Renal cortical epithelial cell (primary cell): Measurements from ENCODE around the gene ACP5. TPM values are rescaled to one million over a fixed set of nuclear protein-coding genes. Genes with fewer than 3 reads are reported as not detected.
"Not testable (repeated sequence)": the region's sequence is repeated elsewhere in the genome, so short reads cannot be mapped to it uniquely, and the experiment has no call there.

Experiments used
- DNase-seq: peaks from one replicate; pipeline ENCODE4 v3.0.0-alpha.2; 2011; ENCODE audit warnings: low read depth
- total RNA-seq: library from RNA; depleted of rRNA; stranded (reverse); fragments of >200 nt; gene quantifications from 2 replicates; pipeline ENCODE4 v1.2.3, GENCODE V29; 2014

ACP5 gene
- total RNA-seq, result 0.60 and 3.1 TPM in 2 replicates

- no peak for DNase-seq
Measured at GRCh38 chr19:11577451-11578257, at the start of gene ACP5. Gene ACP5 (minus strand): TSS chr19:11577645. CDS start chr19:11577317, 328 bp downstream.

GRCh38 chr19:11626252-11626651 is 48.8 kb upstream of the ACP5 start:
- no peak for DNase-seq

DNA sequence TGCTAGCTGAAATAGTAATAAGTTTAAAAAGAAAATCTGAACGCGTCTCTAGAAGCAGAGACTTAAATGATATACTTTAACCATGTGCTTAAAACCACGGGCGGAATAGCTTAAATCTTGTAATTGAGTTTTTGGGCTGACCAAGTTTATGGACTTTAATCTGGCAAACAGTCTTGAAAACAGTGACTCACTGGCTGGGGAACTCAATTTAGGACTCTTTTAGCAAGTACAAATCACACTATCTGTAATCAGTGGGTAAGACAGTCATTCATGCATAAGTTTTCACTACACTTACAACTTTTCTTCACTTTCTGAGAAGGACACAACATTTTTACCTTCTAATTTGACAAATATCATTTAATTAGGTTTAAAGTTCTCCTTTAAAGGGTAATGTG is 46.6 kb upstream of the ACP5 start:
- peak; percentile 86 for DNase-seq

- DNase-seq, result peak; percentile 26
Measured at GRCh38 chr19:11622401-11622800, 45.0 kb upstream of the ACP5 start.

DNA sequence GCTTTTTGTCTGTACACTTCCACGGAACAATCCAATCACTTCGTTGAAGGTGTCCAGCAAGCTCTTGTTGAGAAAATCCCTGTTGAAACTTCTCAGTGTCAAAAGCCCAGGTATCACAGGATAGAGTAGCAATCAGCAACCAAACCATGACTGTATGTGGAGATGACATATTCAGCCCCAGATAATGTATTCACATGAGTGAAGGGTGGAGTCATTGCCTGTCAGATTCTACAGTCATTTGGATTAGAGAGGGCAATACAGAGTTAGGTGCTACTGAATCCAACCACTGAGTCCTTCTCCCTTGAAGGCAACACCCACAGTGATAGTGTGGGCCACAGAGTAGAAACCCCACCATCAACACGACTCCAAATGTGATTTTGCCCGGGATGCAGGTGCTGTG is 43.1 kb upstream of the ACP5 start:
- DNase-seq, result no peak

- no peak for DNase-seq
Measured at GRCh38 chr19:11617180-11618062, 40.0 kb upstream of the ACP5 start.

DNA sequence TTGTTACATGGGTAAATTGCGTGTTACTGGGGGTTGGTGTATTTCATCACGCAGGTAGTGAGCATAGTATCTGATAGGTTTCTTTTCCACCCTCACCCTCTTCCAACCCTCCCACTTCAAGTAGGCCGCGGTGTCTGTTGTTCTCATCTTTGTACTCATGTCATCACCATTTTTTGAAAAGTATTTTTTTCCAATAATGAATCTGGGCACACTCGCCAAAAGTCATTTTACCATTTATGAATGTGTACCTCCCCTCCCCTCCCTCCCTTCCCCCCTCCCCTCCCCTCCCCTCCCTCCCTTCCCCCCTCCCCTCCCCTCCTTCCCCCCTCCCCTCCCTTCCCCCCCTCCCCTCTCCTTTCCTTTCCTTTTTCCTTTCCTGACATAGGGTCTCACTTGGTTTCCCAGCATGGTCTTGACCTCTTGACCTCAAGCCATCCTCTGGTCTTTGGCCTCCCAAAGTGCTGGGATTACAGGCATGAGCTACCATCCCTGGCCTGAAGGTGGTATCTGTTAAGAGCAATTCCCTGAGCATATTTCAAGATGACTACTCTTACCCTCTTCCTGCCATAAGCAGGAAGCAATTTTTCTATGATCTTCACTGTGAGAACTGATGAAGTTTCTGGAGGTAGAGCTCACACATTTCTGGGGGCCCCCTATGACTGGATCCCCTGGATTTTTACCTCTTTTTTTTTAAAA is 35.5 kb upstream of the ACP5 start:
- DNase-seq, result no peak

GRCh38 chr19:11611730-11612129 is 34.3 kb upstream of the ACP5 start:
- DNase-seq, result no peak

DNA sequence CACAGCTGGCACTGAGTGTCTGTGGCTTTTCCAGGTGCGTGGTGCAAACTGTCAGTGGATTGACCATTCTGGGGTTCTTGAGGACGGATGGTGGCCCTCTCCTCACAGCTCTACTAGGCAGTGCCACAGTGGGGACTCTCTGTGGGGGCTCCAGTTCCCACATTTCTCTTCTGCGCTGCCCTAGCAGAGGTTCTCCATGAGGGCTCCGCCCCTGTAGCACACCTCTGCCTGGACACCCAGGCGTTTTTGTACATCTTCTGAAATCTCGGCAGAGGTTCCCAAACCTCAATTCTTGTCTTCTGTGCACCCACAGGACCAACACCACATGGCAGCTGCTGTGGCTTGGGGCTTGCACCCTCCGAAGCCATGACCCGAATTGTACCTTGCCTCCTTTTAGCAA is 29.0 kb upstream of the ACP5 start:
- DNase-seq, result no peak

GRCh38 chr19:11599704-11600103 is 22.3 kb upstream of the ACP5 start:
- DNase-seq, result not testable (repeated sequence)

- DNase-seq, result no peak
Measured at GRCh38 chr19:11598746-11599145, 21.3 kb upstream of the ACP5 start.

- DNase-seq, result no peak
Measured at GRCh38 chr19:11598103-11598483, 20.6 kb upstream of the ACP5 start.

DNA sequence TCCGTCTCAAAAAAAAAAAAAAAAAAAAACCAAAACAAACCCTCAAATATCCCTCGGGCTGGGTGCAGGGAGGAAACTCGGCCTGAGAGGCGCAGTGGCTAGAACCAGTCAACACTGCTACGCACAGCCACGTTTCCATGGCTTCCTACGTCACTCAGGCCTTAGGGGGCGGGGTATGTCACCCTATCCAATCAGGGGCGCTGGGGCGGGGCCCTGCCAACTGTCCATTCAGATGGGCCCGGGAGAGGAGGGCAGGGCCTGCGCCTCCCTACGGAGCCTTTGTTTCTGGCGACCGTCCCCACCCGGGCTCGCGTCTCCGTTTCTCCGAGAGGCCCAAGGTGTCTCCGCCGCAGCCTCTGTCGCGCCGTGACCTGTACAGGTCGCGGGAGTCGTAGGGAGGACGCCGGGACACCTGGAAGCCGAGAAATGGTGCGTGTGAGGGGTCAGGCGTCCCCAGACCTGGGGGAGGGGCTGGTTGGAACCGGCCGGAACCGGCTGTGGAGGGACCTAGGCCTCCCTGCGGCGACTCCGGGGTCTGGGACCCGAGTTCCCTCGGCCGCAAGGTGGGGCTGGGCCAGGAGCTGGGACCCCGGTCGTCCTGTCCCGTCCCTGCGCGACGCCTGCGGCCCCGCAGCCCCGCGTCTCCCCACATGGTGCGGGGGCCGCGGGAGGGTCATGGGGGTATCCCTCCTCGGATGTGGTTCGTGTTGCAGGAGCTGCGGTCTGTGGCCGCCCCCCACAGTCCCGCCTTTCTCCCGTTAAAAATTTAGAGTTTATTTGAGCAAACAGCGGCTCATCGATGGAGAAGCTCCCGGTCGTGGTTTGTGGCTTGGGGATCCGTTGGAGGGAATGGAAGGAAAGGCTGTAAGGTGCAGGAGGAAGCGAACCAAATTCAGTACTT is 20.0 kb upstream of the ACP5 start, which contains the start of gene ZNF627:
Gene ZNF627, plus strand, starts transcription at position 282 of the 901 bp plus-strand sequence. Its CDS starts 145 bp downstream, at position 427.
- peak; percentile 95 for DNase-seq

- DNase-seq, result no peak
Measured at GRCh38 chr19:11596156-11596555, 18.7 kb upstream of the ACP5 start.

DNA sequence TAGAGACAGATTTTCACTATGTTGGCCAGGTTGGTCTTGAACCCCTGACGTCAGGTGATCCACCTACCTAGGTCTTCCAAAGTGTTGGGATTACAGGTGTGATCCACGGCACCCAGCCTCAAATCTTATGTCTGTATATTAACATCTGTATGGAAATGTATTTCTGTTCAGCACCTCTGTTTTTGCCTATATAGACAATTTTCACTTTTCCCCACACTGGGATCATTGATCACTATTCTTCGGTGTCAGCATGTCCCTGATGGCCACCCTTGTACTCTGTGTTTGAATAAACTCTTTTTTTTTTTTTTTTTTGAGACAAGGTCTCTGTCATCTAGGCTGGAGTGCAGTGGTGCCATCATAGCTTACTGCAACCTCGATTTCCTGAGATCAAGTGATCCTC is 16.6 kb upstream of the ACP5 start:
- no peak for DNase-seq

- no peak for DNase-seq
Measured at GRCh38 chr19:11587975-11588631, 10.7 kb upstream of the ACP5 start.

GRCh38 chr19:11587302-11587974 is 10.0 kb upstream of the ACP5 start:
- peak; percentile 37 for DNase-seq

GRCh38 chr19:11586331-11586730 is 8.9 kb upstream of the ACP5 start:
- no peak for DNase-seq

DNA sequence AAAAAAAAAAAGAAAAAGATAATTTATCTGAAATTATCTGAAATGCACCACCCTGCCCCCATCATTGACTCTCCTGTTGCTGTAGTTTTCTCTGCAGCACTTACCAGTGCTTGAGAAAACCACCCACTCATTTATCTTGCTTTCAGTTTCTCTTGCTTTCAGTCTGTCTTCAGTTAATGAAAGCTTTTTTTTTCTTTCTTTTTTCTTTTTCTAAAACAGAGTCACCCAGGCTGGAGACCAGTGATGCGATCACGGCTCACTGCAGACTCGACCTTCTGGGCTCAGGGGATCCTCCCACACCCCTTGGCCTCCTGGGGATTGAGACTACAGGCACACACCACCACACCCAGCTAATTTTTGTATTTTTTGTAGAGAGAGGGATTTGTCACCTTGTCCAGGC is 4.3 kb upstream of the ACP5 start:
- DNase-seq, result peak; percentile 70

- DNase-seq, result no peak
Measured at GRCh38 chr19:11580116-11580515, 2.7 kb upstream of the ACP5 start.
